Measurements from ENCODE around the gene TBX6.
"Not testable (repeated sequence)": the region's sequence is repeated elsewhere in the genome, so short reads cannot be mapped to it uniquely, and the experiment has no call there.

The TBX6 gene

GRCh38 chr16:30091474-30092372 lies at the start of gene TBX6:
TSS of gene TBX6 (minus strand) at chr16:30091924. CDS start at chr16:30091193, 731 bp downstream.
- DNase-seq: peak; percentile 96 to 97

- DNase-seq: no peak
Measured at GRCh38 chr16:30139583-30140481, 48.1 kb upstream of the TBX6 start.

GRCh38 chr16:30137897-30138296 lies 46.2 kb upstream of the TBX6 start:
- no peak for DNase-seq

GRCh38 chr16:30136971-30137605 lies 45.4 kb upstream of the TBX6 start:
- no peak for DNase-seq

GRCh38 chr16:30132591-30132990 lies 40.9 kb upstream of the TBX6 start:
- DNase-seq: no peak

- DNase-seq: no peak
Measured at GRCh38 chr16:30131869-30132475, 40.2 kb upstream of the TBX6 start.

GRCh38 chr16:30127993-30128392 lies 36.3 kb upstream of the TBX6 start:
- DNase-seq: no peak

GRCh38 chr16:30125690-30126089 lies 34.0 kb upstream of the TBX6 start:
- DNase-seq: not testable (repeated sequence)

- DNase-seq: no peak
Measured at GRCh38 chr16:30124985-30125379, 33.3 kb upstream of the TBX6 start.

- peak; percentile 40 to 42 for DNase-seq
Measured at GRCh38 chr16:30122604-30123160, 31.0 kb upstream of the TBX6 start.

- DNase-seq: no peak
Measured at GRCh38 chr16:30121741-30122571, 30.2 kb upstream of the TBX6 start.

GRCh38 chr16:30120340-30121105 lies 28.8 kb upstream of the TBX6 start:
- no peak for DNase-seq

- DNase-seq: no peak
Measured at GRCh38 chr16:30119428-30119827, 27.7 kb upstream of the TBX6 start.

- no peak for DNase-seq
Measured at GRCh38 chr16:30117768-30118167, 26.0 kb upstream of the TBX6 start.

GRCh38 chr16:30116291-30117207 lies 24.8 kb upstream of the TBX6 start:
- DNase-seq: no peak

- no peak for DNase-seq
Measured at GRCh38 chr16:30115238-30115637, 23.5 kb upstream of the TBX6 start.

- DNase-seq: not testable (repeated sequence)
Measured at GRCh38 chr16:30114833-30115232, 23.1 kb upstream of the TBX6 start.

GRCh38 chr16:30114411-30114810 lies 22.7 kb upstream of the TBX6 start:
- no peak for DNase-seq

GRCh38 chr16:30113711-30114333 lies 22.1 kb upstream of the TBX6 start:
- DNase-seq: no peak
